Osteocyte (in vitro differentiated cells): ENCODE measurements around the gene CNTN5. TPM values are rescaled to one million over a fixed set of nuclear protein-coding genes. Genes with fewer than 3 reads are reported as not detected.

ENCODE experiments used
- DNase-seq: peaks from one replicate; pipeline ENCODE4 v3.0.0; 2021; ENCODE audit warnings: mixed read lengths; ENCODE audit not compliant: unreplicated experiment; ENCODE audit errors: extremely low spot score
- H3K27ac Mint-ChIP-seq: one replicate; pipeline ENCODE4 v1.8.0; 2021; ENCODE audit warnings: mild to moderate bottlenecking, mixed read lengths; ENCODE audit not compliant: unreplicated experiment
- H3K27me3 Mint-ChIP-seq: one replicate; pipeline ENCODE4 v1.8.0; 2021; ENCODE audit warnings: mixed read lengths; ENCODE audit not compliant: unreplicated experiment
- H3K36me3 Mint-ChIP-seq: one replicate; pipeline ENCODE4 v1.8.0; 2021; ENCODE audit warnings: mixed read lengths; ENCODE audit not compliant: unreplicated experiment
- H3K4me1 Mint-ChIP-seq: one replicate; pipeline ENCODE4 v1.8.0; 2021; ENCODE audit warnings: mixed read lengths; ENCODE audit not compliant: unreplicated experiment
- H3K4me3 Mint-ChIP-seq: one replicate; pipeline ENCODE4 v1.8.0; 2021; ENCODE audit warnings: mild to moderate bottlenecking, moderate library complexity, mixed read lengths; ENCODE audit not compliant: unreplicated experiment
- H3K9me3 Mint-ChIP-seq: one replicate; pipeline ENCODE4 v1.8.0; 2021; ENCODE audit warnings: mixed read lengths; ENCODE audit not compliant: unreplicated experiment
- CTCF ChIP-seq: fragments of 200-600 bp; sonication (generic); IDR thresholded peaks from 2 replicates; pipeline ENCODE4 v1.5.0; 2021; ENCODE audit warnings: antibody characterized with exemption, mild to moderate bottlenecking, moderate library complexity
- total RNA-seq: library from RNA; stranded (reverse); gene quantifications from 2 replicates; pipeline ENCODE4 v1.2.1, GENCODE V29; 2021

CNTN5 gene
- total RNA-seq, 1 donor from 2014 or later, result 0.30 TPM

- no peak overlapping the region for H3K27ac Mint-ChIP-seq
- H3K4me1 Mint-ChIP-seq, result no peaks in the 10 kb centered on the region
- H3K27me3 Mint-ChIP-seq, result no peaks in the 10 kb centered on the region
- H3K9me3 Mint-ChIP-seq, result peaks cover 8% of the 10 kb centered on the region
- DNase-seq, result no peak
- no peaks in the 10 kb centered on the region for H3K36me3 Mint-ChIP-seq
- H3K4me3 Mint-ChIP-seq, result no peak overlapping the region
- no peak for TF ChIP-seq CTCF
Observed at GRCh38 chr11:100105982-100106358, 1085.2 kb downstream of the CNTN5 start.

GRCh38 chr11:100119176-100119575, 1098.4 kb downstream of the CNTN5 start:
- Mint-ChIP-seq H3K36me3 (no peaks in the 10 kb centered on the region), H3K4me3 (no peak overlapping the region), H3K27me3 (no peaks in the 10 kb centered on the region), H3K9me3 (no peaks in the 10 kb centered on the region), H3K27ac (no peak overlapping the region), H3K4me1 (no peaks in the 10 kb centered on the region)
- DNase-seq, result no peak
- TF ChIP-seq CTCF, result no peak

- Mint-ChIP-seq H3K27ac (no peak overlapping the region), H3K4me1 (no peaks in the 10 kb centered on the region), H3K9me3 (no peaks in the 10 kb centered on the region), H3K4me3 (no peak overlapping the region), H3K27me3 (no peaks in the 10 kb centered on the region), H3K36me3 (no peaks in the 10 kb centered on the region)
- no peak for TF ChIP-seq CTCF
- no peak for DNase-seq
Observed at GRCh38 chr11:100133114-100133513, 1112.4 kb downstream of the CNTN5 start.

GRCh38 chr11:100141201-100141600, 1120.5 kb downstream of the CNTN5 start:
- TF ChIP-seq CTCF, result no peak
- Mint-ChIP-seq H3K27me3 (no peaks in the 10 kb centered on the region), H3K4me3 (no peak overlapping the region), H3K4me1 (no peaks in the 10 kb centered on the region), H3K27ac (no peak overlapping the region), H3K9me3 (no peaks in the 10 kb centered on the region), H3K36me3 (no peaks in the 10 kb centered on the region)
- DNase-seq, result no peak

- no peaks in the 10 kb centered on the region for H3K36me3 Mint-ChIP-seq
- H3K27ac Mint-ChIP-seq, result no peak overlapping the region
- no peak overlapping the region for H3K4me3 Mint-ChIP-seq
- no peaks in the 10 kb centered on the region for H3K4me1 Mint-ChIP-seq
- no peaks in the 10 kb centered on the region for H3K9me3 Mint-ChIP-seq
- TF ChIP-seq CTCF, result no peak
- DNase-seq, result no peak
- peaks cover 2% of the 10 kb centered on the region for H3K27me3 Mint-ChIP-seq
Observed at GRCh38 chr11:100151944-100152343, 1131.2 kb downstream of the CNTN5 start.
